Testis (tissue), 2 donors: Measurements from ENCODE around the gene UBE2G1.

ENCODE experiments used
- POLR2A ChIP-seq: fragments of 450-650 bp; IDR thresholded peaks from one replicate; pipeline ENCODE4 v1.6.1; 2017; ENCODE audit warnings: antibody characterized with exemption, mild to moderate bottlenecking, moderate library complexity
- TF ChIP-seq, protein P1 (sequence below), 3 experiments: fragments of 450-650 bp in 2 of 3; fragments of 200-600 bp in 1 of 3; sonication (generic) in 1 of 3; IDR thresholded peaks; one replicate each; pipeline ENCODE4 v1.5.1; 2016 to 2019; ENCODE audit warnings: antibody characterized with exemption in 3 of 3, mild to moderate bottlenecking in 2 of 3, moderate library complexity in 1 of 3

DNA sequence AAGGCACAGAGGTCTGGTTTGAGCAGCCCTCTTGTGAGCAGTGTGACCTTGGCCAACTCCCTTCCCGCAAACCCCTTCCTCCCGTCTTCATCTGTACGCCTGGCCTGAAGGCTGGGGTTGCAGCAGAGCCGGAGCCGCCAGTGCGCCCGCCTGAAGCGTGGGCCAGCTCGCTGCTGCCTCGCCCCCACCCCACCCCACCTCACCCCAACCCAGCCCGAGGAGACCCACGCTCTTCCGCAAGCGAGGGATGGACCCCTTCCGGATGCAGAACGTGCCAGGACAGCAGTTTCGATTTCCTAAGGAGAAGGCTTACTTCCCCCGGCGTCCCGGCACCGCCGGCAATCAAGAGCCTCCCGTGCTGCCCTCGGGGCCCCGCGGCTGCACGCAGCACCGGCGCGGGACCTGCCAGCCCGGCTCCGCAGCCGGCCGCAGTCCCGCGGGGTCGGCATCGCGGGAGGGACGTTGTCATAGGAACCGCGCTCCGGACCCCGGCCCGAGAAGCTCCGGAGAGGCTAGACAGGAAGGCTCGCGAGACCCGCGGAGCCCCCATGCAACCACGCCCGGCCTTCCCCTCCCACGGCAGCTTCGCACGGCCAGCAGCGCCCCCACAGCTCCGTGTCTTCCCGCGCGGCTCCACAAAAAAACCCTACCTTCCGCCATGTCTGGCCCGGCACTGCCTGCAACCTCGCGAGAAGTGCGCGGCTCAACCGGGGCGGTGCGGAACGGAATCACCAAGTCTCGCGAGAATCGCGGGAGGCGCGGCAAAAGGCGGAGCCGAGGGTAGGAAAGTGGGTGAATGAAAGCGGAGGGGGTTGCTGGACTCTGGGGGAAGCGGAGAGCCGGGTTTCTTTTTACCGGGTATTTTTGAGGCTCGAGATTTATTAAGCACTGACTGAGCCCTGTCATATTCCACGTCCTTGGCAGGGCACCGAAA lies 102.9 kb downstream of the UBE2G1 start, which contains the start of gene ANKFY1:
- TF ChIP-seq, protein P1, sequence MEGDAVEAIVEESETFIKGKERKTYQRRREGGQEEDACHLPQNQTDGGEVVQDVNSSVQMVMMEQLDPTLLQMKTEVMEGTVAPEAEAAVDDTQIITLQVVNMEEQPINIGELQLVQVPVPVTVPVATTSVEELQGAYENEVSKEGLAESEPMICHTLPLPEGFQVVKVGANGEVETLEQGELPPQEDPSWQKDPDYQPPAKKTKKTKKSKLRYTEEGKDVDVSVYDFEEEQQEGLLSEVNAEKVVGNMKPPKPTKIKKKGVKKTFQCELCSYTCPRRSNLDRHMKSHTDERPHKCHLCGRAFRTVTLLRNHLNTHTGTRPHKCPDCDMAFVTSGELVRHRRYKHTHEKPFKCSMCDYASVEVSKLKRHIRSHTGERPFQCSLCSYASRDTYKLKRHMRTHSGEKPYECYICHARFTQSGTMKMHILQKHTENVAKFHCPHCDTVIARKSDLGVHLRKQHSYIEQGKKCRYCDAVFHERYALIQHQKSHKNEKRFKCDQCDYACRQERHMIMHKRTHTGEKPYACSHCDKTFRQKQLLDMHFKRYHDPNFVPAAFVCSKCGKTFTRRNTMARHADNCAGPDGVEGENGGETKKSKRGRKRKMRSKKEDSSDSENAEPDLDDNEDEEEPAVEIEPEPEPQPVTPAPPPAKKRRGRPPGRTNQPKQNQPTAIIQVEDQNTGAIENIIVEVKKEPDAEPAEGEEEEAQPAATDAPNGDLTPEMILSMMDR (IDR thresholded peaks at IDR 0.05) = no peak
- TF ChIP-seq POLR2A = no peak
